ENCODE results near the gene ATP5F1D.

Gene ATP5F1D

DNA sequence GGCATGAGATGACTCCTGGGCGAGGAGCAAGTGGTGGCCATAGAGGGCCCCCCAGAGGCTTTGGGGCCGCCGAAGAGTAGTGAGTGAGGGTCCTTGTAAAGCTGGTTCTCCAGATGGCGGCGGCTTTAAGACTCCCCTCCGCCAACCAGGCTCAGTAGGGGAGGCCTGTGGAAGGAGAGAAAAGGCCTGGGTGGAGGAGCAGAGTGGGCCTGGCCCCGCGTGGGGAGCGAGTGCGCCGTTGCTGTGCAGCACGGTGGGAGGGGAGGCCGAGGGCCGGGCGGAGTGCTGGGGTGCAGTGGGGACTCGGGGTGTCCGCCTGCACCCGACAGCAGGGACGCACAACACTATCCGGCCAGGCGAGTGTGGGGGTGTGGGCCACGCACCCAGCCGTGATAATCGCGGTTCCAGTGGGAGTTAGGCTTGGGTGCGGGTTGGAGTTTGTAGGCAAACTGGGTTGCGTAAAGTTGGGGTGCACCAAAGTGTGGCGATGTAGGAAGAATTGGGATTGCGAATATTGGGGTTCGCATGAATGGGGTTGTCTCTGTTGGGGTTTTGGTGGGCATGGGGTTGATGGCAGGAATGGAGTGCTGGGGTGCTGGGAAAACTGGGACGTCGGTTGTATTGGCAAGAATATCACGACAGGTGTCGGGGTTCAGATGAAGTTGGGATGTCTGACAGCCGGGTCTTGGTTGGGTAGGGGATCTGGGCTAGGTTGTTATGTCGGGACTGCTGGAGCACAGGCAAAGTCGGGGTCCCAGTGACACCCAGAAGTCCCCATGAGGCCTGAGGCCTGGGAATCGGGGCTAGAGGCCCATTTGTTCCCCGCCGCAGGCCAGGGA is 26.9 kb downstream of the ATP5F1D start:
- no peak for DNase-seq (ENCODE audit: low read depth in 1 of 2, low spot score in 1 of 2)
- no peaks in the 10 kb centered on the region for H3K27me3 ChIP-seq (ENCODE audit: insufficient read depth, poor library complexity, severe bottlenecking)
- H3K27ac ChIP-seq (replicated peaks), result no peak overlapping the region
- TF ChIP-seq GABPA (IDR thresholded peaks at IDR 0.05; ENCODE audit: low read depth) (no peak), CTCF (IDR thresholded peaks at IDR 0.05; ENCODE audit: insufficient read depth, low read length) (no peak), SPI1 (IDR thresholded peaks at IDR 0.05; ENCODE audit: borderline replicate concordance, low read depth) (no peak), POLR2AphosphoS5 (IDR thresholded peaks at IDR 0.05; ENCODE audit: low read depth) (no peak; the same call in 1 of the 2 replicates)
- TF ChIP-seq, protein P1, sequence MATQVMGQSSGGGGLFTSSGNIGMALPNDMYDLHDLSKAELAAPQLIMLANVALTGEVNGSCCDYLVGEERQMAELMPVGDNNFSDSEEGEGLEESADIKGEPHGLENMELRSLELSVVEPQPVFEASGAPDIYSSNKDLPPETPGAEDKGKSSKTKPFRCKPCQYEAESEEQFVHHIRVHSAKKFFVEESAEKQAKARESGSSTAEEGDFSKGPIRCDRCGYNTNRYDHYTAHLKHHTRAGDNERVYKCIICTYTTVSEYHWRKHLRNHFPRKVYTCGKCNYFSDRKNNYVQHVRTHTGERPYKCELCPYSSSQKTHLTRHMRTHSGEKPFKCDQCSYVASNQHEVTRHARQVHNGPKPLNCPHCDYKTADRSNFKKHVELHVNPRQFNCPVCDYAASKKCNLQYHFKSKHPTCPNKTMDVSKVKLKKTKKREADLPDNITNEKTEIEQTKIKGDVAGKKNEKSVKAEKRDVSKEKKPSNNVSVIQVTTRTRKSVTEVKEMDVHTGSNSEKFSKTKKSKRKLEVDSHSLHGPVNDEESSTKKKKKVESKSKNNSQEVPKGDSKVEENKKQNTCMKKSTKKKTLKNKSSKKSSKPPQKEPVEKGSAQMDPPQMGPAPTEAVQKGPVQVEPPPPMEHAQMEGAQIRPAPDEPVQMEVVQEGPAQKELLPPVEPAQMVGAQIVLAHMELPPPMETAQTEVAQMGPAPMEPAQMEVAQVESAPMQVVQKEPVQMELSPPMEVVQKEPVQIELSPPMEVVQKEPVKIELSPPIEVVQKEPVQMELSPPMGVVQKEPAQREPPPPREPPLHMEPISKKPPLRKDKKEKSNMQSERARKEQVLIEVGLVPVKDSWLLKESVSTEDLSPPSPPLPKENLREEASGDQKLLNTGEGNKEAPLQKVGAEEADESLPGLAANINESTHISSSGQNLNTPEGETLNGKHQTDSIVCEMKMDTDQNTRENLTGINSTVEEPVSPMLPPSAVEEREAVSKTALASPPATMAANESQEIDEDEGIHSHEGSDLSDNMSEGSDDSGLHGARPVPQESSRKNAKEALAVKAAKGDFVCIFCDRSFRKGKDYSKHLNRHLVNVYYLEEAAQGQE (IDR thresholded peaks at IDR 0.05; ENCODE audit: insufficient replicate concordance, low read depth), result no peak
- H3K4me3 ChIP-seq (replicated peaks; ENCODE audit: insufficient read depth, low read length), result no peak overlapping the region

DNA sequence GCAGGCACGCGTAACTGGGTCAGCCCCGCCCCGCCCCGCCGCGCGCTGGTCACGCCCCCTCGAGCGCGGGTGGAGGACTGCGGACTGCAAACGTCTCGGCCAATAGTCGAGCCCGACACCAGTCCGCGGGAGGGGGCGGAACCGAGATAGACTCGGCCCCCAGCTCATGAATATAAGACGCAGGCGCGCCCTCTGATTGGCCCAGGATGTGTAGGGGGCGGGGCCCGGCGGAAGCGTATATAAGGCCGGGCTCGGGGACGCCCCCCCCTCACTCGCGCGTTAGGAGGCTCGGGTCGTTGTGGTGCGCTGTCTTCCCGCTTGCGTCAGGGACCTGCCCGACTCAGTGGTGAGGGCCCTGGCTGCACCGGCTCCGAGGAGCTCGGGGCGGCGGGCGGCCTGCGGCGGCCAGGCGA is 27.5 kb downstream of the ATP5F1D start, which contains the start of gene CIRBP:
Gene CIRBP (plus strand): TSS at position 268 of the 413 bp plus-strand sequence. CDS start 1,602 bp downstream, outside the sequence.
- H3K4me3 ChIP-seq (replicated peaks; ENCODE audit: insufficient read depth, low read length), result peak within 1 kb of the TSS; percentile 49
- DNase-seq (ENCODE audit: low read depth in 1 of 2, low spot score in 1 of 2), result peak; percentile 99 to 100
- H3K27ac ChIP-seq (replicated peaks), result peak within 1 kb of the TSS; percentile 100
- TF ChIP-seq SPI1 (IDR thresholded peaks at IDR 0.05; ENCODE audit: borderline replicate concordance, low read depth) (no peak; the same call in 1 of the 2 replicates), POLR2AphosphoS5 (IDR thresholded peaks at IDR 0.05; ENCODE audit: low read depth) (peak; percentile 99)
- TF ChIP-seq, protein P1 (IDR thresholded peaks at IDR 0.05; ENCODE audit: insufficient replicate concordance, low read depth), result peak; percentile 70
- H3K27me3 ChIP-seq (ENCODE audit: insufficient read depth, poor library complexity, severe bottlenecking), result no peaks in the 10 kb centered on the region

- peak; percentile 88 for TF ChIP-seq POLR2AphosphoS5 (IDR thresholded peaks at IDR 0.05; ENCODE audit: low read depth)
- no peak for TF ChIP-seq CTCF (IDR thresholded peaks at IDR 0.05; ENCODE audit: insufficient read depth, low read length)
- TF ChIP-seq, protein P1 (IDR thresholded peaks at IDR 0.05; ENCODE audit: insufficient replicate concordance, low read depth), result no peak
- TF ChIP-seq GABPA (IDR thresholded peaks at IDR 0.05; ENCODE audit: low read depth), result 0 out of 2 replicates have a peak, but pooled peaks have one; percentile 24
- peak; percentile 54; the same call in 1 of the 2 replicates for TF ChIP-seq SPI1 (IDR thresholded peaks at IDR 0.05; ENCODE audit: borderline replicate concordance, low read depth)
- peak overlapping the region; percentile 100 for H3K27ac ChIP-seq (replicated peaks)
- no peaks in the 10 kb centered on the region for H3K27me3 ChIP-seq (ENCODE audit: insufficient read depth, poor library complexity, severe bottlenecking)
- DNase-seq (ENCODE audit: low read depth in 1 of 2, low spot score in 1 of 2), result peak in 1 of 2 experiments; percentile 81
- H3K4me3 ChIP-seq (replicated peaks; ENCODE audit: insufficient read depth, low read length), result peak overlapping the region; percentile 49
These were observed 28.1 kb downstream of the ATP5F1D start for GRCh38 chr19:1269478-1270212.

Data from HL-60 (cell line).